ENCODE data around the gene RAD23B.

Gene RAD23B

DNA sequence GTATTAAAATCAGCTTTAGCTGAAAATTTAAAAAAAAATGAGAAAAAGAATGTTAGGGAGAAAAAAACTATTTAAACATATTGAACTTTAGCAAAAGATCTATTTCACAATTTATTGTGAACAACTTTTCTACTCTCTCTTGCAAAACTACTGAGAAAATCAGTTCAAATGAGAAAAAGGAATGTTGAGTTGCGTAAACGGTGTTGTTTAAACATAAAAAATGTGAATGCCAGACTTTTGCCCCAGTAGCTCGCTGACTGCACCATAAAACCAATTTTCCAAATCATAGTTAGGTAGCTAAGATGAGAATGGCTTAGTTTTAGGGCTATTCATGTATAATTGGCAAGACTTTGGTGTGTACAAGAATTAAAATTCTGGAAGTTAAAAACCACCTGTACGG, 13.4 kb upstream of the RAD23B start:
- DNase-seq, result no peak

DNA sequence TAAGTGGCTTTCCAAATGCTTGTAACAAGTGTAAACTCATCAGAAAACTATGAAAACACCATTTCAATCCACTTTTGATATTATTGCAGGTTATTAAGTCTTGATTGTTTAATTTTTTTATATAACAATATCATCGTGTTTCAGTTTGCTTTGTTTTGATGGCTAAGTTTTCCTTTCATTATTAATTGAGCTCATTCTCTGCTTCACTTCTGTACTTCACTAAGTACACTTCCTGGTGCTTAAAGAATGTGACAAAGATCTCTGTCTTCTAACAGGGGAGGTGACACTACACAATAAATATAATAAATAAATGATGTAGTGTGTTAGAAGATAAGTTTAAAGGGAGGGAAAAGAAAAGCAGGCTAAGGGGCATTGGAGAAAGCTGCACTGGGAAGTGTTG, 13.0 kb upstream of the RAD23B start:
- no peak for DNase-seq

GRCh38 chr9:107270580-107270979, 12.5 kb upstream of the RAD23B start:
- DNase-seq, result no peak

DNA sequence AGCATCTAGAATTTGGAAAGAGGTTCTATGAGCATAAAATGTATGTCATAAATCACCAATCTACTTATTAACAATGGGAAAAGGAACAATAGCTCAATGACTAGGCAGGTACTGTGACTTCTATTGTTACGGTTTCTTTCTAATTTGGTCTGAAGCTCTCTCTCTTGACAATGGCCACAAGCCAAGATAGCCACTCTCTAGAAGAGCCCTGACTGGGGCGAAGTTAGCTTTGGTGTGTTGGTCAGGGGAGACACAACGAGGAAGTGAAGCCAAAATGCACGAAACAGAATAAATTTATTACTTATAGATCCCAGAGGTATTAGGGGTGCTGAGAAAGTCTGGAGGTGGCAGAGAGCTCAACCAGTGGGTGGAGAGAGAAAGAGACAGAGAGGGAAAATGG, 9.4 kb upstream of the RAD23B start:
- DNase-seq, result no peak

- DNase-seq, result no peak
Measured at GRCh38 chr9:107274096-107274495, 9.0 kb upstream of the RAD23B start.

DNA sequence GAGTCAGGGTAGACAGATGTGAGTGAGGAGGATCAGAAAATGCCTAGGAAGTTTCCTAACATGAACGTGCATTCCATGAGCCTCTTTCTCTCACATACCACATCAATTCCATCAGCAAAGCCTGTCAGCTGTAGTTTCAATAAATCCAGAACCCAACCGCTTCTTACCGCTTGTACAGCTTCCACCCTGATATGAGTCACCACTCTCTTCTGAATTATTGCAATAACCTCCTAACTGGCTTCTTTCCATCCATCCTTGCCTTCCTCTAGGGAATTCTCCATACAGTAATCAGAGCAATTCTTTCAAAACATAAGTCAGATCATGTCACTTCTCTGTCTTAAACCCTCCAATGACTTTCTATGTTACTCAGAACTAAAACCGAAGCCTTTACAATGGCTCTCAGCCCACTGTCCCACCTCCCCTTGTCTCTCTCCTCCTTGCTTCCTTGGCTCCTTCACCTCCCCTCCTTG, 8.1 kb upstream of the RAD23B start:
- no peak for DNase-seq

DNA sequence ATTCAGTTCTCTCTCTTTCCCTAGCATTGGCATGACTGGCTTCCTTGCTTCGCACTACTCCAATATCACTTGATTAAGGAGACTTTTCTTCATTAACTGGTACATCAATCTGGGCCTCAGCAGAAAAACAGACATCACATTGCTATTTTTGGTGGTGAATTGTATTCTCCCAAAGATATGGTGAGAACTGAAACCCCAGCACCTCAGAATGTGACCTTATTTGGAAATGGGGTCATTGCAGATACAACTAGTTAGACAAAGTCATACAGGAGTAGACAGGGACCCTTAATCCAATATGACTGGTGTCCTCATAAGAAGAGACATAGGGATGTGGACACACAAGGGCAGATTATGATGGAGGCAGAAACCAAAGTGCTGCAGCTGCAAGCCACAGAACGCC, 7.5 kb upstream of the RAD23B start:
- DNase-seq, result no peak

DNA sequence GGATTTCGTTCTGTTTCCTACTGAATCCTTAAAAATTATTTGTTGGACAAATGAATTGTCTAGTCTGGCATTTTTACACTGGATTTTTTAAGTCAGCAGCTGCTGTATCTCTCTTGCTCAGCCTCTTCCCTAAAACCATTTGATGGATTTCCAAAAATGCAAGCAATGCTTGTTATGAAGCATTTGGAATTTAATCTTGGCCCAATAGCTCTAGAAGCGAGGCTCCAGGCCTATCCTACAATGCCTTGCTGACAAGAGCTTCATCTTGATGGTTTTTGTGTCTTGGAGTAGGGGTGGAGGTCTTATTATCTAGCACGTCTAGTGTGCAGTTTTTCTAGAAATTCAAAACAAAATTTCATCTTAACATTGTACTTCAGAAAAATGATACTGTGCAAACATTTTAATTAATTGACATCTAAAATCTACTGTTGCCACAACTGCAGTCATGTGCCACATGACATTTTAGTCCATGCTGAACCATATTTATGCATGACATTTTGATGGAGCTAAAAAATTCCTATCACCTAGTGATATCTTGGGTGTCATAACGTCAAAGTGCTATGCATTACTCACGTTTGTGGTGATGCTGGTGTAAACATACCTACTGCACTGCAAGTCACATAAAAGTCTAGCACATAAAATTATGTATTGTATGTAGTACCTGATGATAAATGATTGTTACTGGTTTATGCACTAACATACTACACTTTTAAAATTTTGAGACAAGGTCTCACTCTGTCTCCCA, 5.9 kb upstream of the RAD23B start:
- DNase-seq, result no peak

DNA sequence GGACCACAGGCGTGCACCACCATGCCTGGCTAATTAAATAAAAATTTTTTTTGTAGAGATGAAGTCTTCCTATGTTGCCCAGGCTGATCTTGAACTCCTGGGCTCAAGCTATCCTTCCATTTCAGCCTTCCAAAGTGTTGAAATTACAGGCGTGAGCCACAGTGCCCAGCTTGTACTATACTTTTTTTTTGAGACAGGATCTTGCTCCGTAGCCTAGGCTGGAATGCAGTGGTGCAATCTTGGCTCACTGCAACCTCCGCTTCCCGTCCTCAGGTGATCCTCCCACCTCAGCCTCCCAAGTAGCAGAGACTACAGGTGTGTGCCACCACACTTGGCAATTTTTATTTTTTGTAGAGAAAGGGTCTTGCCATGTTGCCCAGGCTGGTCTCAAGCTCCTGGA, 5.3 kb upstream of the RAD23B start:
- DNase-seq, result no peak

- no peak for DNase-seq
Measured at GRCh38 chr9:107279086-107279485, 4.0 kb upstream of the RAD23B start.

- DNase-seq, result no peak
Measured at GRCh38 chr9:107280543-107280942, 2.5 kb upstream of the RAD23B start.

GRCh38 chr9:107281184-107281583, 1.9 kb upstream of the RAD23B start:
- no peak for DNase-seq

DNA sequence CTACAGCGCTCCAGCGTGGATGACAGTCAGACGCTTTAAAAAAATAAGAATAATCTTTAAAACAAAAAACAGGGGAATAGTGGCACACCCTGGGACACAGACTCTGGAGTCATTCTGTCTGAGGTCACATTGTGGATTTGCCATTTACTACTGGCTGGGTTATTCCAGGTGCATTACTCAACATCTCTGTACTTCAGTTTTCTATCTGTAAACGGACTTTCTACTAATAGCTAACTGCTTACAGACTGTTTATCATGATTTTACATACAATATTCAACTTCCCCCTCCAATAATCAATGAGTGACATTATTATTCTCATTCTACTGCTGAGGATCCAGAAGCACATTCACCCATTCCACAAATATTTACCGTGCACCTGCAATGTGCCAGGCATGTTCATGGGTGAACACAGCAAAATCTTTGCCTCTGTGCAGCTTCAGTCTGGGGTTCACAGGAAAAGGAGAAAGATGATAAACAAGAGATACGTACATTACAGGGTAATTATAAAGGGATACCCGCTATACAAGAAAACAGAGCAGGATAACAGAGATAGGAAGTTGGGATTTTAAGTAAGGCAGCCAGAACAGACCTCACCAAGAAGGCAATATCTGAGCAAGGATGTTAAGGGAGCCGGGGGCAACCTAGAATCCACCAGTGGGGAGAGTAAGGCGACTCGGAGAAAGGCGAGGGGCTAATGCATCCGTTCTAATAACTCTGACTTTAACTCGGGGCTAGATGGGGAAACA, 984 bp upstream of the RAD23B start:
- no peak for DNase-seq

GRCh38 chr9:107283623-107284616, 841 bp downstream of the RAD23B start:
- peak; percentile 67 for DNase-seq

GRCh38 chr9:107284636-107285035, 1.6 kb downstream of the RAD23B start:
- DNase-seq, result no peak

GRCh38 chr9:107285286-107285685, 2.2 kb downstream of the RAD23B start:
- DNase-seq, result no peak

DNA sequence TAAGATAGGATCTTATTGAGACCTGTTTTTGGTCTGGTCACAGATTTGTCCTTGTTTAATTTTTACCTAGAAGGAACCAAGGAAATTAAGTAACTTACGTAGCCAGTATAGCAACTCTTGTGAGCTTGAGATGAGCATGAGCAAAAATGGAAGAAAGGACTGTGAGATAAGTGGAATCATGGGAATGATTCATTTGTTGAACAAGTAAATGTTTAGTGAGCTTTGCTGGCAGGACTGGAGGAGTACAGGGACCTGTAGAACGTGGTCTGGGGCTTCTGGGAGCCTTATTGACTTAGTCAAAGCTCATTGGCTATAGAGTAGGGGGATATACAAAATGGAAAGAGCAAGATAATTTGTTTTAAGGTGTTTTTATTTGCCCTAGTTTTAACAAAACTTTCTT, 3.0 kb downstream of the RAD23B start:
- DNase-seq, result no peak

DNA sequence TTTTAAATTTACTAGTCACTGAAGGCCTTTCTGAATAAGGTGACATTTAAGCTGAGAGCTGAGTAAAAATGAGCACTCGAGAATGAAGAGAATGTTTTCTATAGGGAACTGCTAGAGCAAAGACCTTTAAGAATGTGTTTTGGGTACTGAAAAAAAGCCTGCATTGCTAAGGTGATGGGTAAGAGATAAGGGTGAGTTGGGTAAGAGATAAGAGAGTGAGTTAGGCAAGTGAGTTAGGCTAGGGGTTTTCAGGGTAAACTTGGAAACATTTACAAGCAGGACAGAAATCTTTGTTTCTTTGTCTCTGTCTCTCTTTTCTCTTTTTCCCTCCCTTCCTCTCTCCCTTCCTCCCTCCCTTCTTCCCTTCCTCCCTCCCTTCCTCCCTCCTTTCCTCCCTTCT, 5.6 kb downstream of the RAD23B start:
- no peak for DNase-seq

- DNase-seq, result no peak
Measured at GRCh38 chr9:107290619-107291018, 7.5 kb downstream of the RAD23B start.

DNA sequence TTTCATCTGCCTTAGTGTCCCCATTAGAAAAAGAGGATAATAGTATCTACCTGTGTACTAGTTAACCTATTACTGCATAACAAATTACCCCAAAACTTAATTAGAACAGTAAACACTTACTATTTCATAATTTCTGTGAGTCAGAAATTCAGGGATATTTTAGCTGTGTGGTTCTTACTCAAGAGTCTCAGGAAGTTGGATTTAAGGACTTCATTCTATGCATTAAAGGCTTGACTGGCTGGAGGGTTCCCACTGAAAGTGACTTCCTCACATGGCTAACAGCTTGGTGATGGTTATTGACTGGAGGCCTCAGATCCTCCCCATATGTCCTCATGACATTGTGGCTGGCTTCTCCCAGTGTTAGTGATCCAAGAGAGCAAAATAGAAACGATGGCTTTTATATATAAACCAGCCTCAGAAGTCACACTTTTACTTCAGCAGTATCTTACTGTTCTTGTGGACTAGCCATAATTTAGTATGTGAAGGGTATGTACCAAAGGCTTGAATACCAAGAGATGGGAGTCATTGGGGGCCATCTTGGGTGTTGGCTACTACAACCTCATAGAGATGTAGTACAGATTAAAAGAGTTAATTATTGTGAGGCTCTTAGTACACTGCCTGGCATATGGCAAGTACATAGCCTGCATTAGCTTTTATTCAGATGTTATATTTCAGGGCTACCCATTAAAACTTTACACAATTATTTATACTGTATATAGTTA, 9.9 kb downstream of the RAD23B start:
- DNase-seq, result no peak

- no peak for DNase-seq
Measured at GRCh38 chr9:107293543-107294085, 10.5 kb downstream of the RAD23B start.

GRCh38 chr9:107294756-107295155, 11.7 kb downstream of the RAD23B start:
- DNase-seq, result no peak

Data from activated T-cell treated with anti-CD3 and anti-CD28 coated beads, Interleukin-2, amount 50 U/mL, for 1 hour (primary cell).